H1 (cell line): ENCODE measurements around the gene MITF. TPM values are rescaled to one million over a fixed set of nuclear protein-coding genes. Genes with fewer than 3 reads are reported as not detected.

Source experiments
- CTCF ChIA-PET: fragments of 300-600 bp; sonication (Branson Sonifier 250); formaldehyde crosslinking; loops from one replicate; lab custom pipeline; 2021; ENCODE audit not compliant: partially characterized antibody; lab: Charles Lee
- POLR2A ChIA-PET: fragments of 300-600 bp; sonication (Branson Sonifier 250); formaldehyde crosslinking; loops from one replicate; lab custom pipeline; 2021; ENCODE audit warnings: inconsistent platforms; ENCODE audit not compliant: partially characterized antibody; lab: Charles Lee
- DNase-seq, 2 experiments: peaks; one replicate each; pipeline versions ENCODE4 v3.0.0 to v3.0.0-alpha.2; 2010 to 2022; ENCODE audit warnings: low spot score in 2 of 2, low read depth in 1 of 2, mixed read lengths in 1 of 2
- FAIRE-seq: peaks from 2 replicates; lab custom pipeline; 2011; peaks lifted over from hg19 to GRCh38; lab: Jason Lieb, UNC
- H2AFZ ChIP-seq: 2 replicates; pipeline ENCODE4 v1.8.1; 2012; ENCODE audit warnings: low read length, inconsistent platforms
- H2AK5ac ChIP-seq: 2 replicates; pipeline ENCODE4 v1.6.1; 2013; ENCODE audit warnings: low read depth, low read length
- H2BK120ac ChIP-seq: replicated peaks from 2 replicates; pipeline ENCODE3; 2013; ENCODE audit warnings: low read depth, low read length, inconsistent platforms
- H2BK12ac ChIP-seq: 2 replicates; pipeline ENCODE4 v1.6.1; 2013; ENCODE audit warnings: low read depth, low read length
- H2BK15ac ChIP-seq: 2 replicates; pipeline ENCODE4 v1.6.1; 2013; ENCODE audit warnings: low read length
- H2BK20ac ChIP-seq: 2 replicates; pipeline ENCODE4 v1.6.1; 2013; ENCODE audit warnings: low read length
- H2BK5ac ChIP-seq: 2 replicates; pipeline ENCODE4 v1.6.1; 2013; ENCODE audit warnings: low read depth, low read length
- H3K14ac ChIP-seq: 2 replicates; pipeline ENCODE4 v1.6.1; 2013; ENCODE audit warnings: inconsistent platforms; ENCODE audit not compliant: insufficient read length
- H3K18ac ChIP-seq: 2 replicates; pipeline ENCODE4 v1.6.1; 2013; ENCODE audit warnings: low read length; ENCODE audit errors: extremely low read depth
- H3K23ac ChIP-seq: 2 replicates; pipeline ENCODE4 v1.6.1; 2013; ENCODE audit warnings: inconsistent platforms; ENCODE audit not compliant: insufficient read length
- H3K23me2 ChIP-seq: 2 replicates; pipeline ENCODE4 v1.6.1; 2013; ENCODE audit warnings: low read depth, low read length
- H3K27ac ChIP-seq: 2 replicates; pipeline ENCODE4 v1.6.1; 2011; ENCODE audit warnings: low read depth, low read length, inconsistent platforms
- H3K27me3 ChIP-seq, 4 experiments: replicated peaks in 1 of 4; 1 replicate in 1 of 4; 2 replicates in 3 of 4; pipeline versions ENCODE4 v1.6.1 to v1.8.1; 2011 to 2013; ENCODE audit warnings: low read length in 3 of 4, mild to moderate bottlenecking in 3 of 4, inconsistent platforms in 2 of 4, mixed read lengths in 2 of 4, moderate library complexity in 1 of 4; ENCODE audit not compliant: control insufficient read depth in 3 of 4, insufficient read depth in 3 of 4; ENCODE audit errors: extremely low read depth in 1 of 4
- H3K36me3 ChIP-seq, 4 experiments: 2 replicates each; pipeline versions ENCODE4 v1.6.1 to v1.8.1; 2011 to 2013; ENCODE audit warnings: mild to moderate bottlenecking in 4 of 4, low read length in 3 of 4, moderate library complexity in 2 of 4, control low read depth in 1 of 4, inconsistent platforms in 1 of 4; ENCODE audit not compliant: insufficient read depth in 4 of 4, control insufficient read depth in 2 of 4
- H3K4ac ChIP-seq: replicated peaks from 2 replicates; pipeline ENCODE3; 2013; ENCODE audit warnings: low read length, low read depth, mixed read lengths, inconsistent platforms; ENCODE audit not compliant: insufficient read length
- H3K4me1 ChIP-seq, 4 experiments: replicated peaks in 1 of 4; 1 replicate in 1 of 4; 2 replicates in 3 of 4; pipeline versions ENCODE4 v1.6.1 to v1.8.1; 2011 to 2013; ENCODE audit warnings: low read length in 3 of 4, inconsistent platforms in 2 of 4, mixed read lengths in 1 of 4; ENCODE audit not compliant: insufficient read depth in 4 of 4, control insufficient read depth in 3 of 4
- H3K4me2 ChIP-seq, 2 experiments: 2 replicates each; pipeline versions ENCODE4 v1.6.1 to v1.8.1; 2011 to 2013; ENCODE audit warnings: low read depth in 2 of 2, low read length in 2 of 2, control low read depth in 1 of 2, inconsistent platforms in 1 of 2, mild to moderate bottlenecking in 1 of 2; ENCODE audit not compliant: insufficient read depth in 1 of 2
- H3K4me3 ChIP-seq, 4 experiments: fragments of 200-600, 300-600 bp in 1 of 4; sonication (generic), shearing (Covaris generic), sonication (Bioruptor Twin) in 1 of 4; 2 replicates each; pipeline versions ENCODE4 v1.5.1 to v1.8.1; 2011 to 2016; ENCODE audit warnings: low read length in 4 of 4, low read depth in 3 of 4, control low read depth in 2 of 4, inconsistent platforms in 2 of 4, mild to moderate bottlenecking in 2 of 4, mixed read lengths in 1 of 4, moderate library complexity in 1 of 4; ENCODE audit not compliant: insufficient read depth in 2 of 4; ENCODE audit errors: extremely low read depth in 1 of 4
- H3K56ac ChIP-seq: replicated peaks from 2 replicates; pipeline ENCODE3; 2013; ENCODE audit warnings: low read depth, mild to moderate bottlenecking, mixed read lengths, low read length, inconsistent platforms; ENCODE audit not compliant: insufficient read length
- H3K79me1 ChIP-seq: 2 replicates; pipeline ENCODE4 v1.6.1; 2013; ENCODE audit warnings: low read depth, low read length, control low read depth
- H3K79me2 ChIP-seq, 2 experiments: 2 replicates each; pipeline versions ENCODE4 v1.6.1 to v1.8.1; 2012 to 2013; ENCODE audit warnings: low read length in 2 of 2, mild to moderate bottlenecking in 2 of 2, inconsistent platforms in 1 of 2; ENCODE audit not compliant: insufficient read depth in 2 of 2, control insufficient read depth in 1 of 2
- H3K9ac ChIP-seq, 4 experiments: replicated peaks in 1 of 4; 1 replicate in 1 of 4; 2 replicates in 3 of 4; pipeline versions ENCODE4 v1.6.1 to v1.8.1; 2011 to 2013; ENCODE audit warnings: low read depth in 3 of 4, low read length in 3 of 4, control low read depth in 2 of 4, mild to moderate bottlenecking in 2 of 4, moderate library complexity in 2 of 4, inconsistent platforms in 1 of 4; ENCODE audit errors: extremely low read depth in 1 of 4
- H3K9me3 ChIP-seq, 2 experiments: 2 replicates each; pipeline versions ENCODE4 v1.6.1 to v1.8.1; 2012 to 2013; ENCODE audit warnings: mild to moderate bottlenecking in 2 of 2, moderate library complexity in 2 of 2, control low read depth in 1 of 2, inconsistent platforms in 1 of 2, low read depth in 1 of 2, low read length in 1 of 2, mixed read lengths in 1 of 2; ENCODE audit not compliant: insufficient read depth in 2 of 2
- H4K20me1 ChIP-seq, 2 experiments: replicated peaks in 1 of 2; 2 replicates each; pipeline versions ENCODE3 to v1.8.1; 2011 to 2013; ENCODE audit warnings: inconsistent platforms in 2 of 2, low read length in 2 of 2, mild to moderate bottlenecking in 1 of 2; ENCODE audit not compliant: insufficient read depth in 2 of 2, control insufficient read depth in 1 of 2
- H4K5ac ChIP-seq: 2 replicates; pipeline ENCODE4 v1.6.1; 2013; ENCODE audit warnings: low read length, low read depth, mixed read lengths, inconsistent platforms; ENCODE audit not compliant: insufficient read length
- H4K8ac ChIP-seq: 2 replicates; pipeline ENCODE4 v1.8.0; 2013; ENCODE audit warnings: mild to moderate bottlenecking, moderate library complexity, low read length, inconsistent platforms; ENCODE audit not compliant: insufficient read depth; ENCODE audit errors: extremely low read depth
- H4K91ac ChIP-seq: replicated peaks from 2 replicates; pipeline ENCODE3; 2013; ENCODE audit warnings: low read length, mixed read lengths, inconsistent platforms; ENCODE audit not compliant: insufficient read length
- CEBPB ChIP-seq: IDR thresholded peaks from 2 replicates; pipeline ENCODE4 v1.6.1; 2012; ENCODE audit warnings: low read depth, low read length
- CHD2 ChIP-seq: IDR thresholded peaks from 2 replicates; pipeline ENCODE4 v1.6.1; 2012; ENCODE audit warnings: low read length, improper control_type of control experiment
- FOSL1 ChIP-seq: IDR thresholded peaks from 2 replicates; pipeline ENCODE4 v1.6.1; 2011; ENCODE audit warnings: mild to moderate bottlenecking, low read depth, low read length, moderate library complexity; ENCODE audit not compliant: insufficient read depth
- HDAC2 ChIP-seq, 2 experiments: fragments of 300-600 bp in 1 of 2; sonication (generic) in 1 of 2; IDR thresholded peaks; 2 replicates each; pipeline ENCODE4 v1.6.1; 2011 to 2012; ENCODE audit warnings: low read depth in 2 of 2, low read length in 2 of 2, mild to moderate bottlenecking in 2 of 2, moderate library complexity in 2 of 2, borderline replicate concordance in 1 of 2, inconsistent platforms in 1 of 2
- POLR2AphosphoS5 ChIP-seq: IDR thresholded peaks from 2 replicates; pipeline ENCODE4 v1.6.1; 2011; ENCODE audit warnings: low read depth, low read length
- POU5F1 ChIP-seq: IDR thresholded peaks from 2 replicates; pipeline ENCODE4 v1.6.1; 2011; ENCODE audit warnings: low read depth, mild to moderate bottlenecking, low read length, moderate library complexity
- SAP30 ChIP-seq: fragments of 300-600 bp; sonication (generic); IDR thresholded peaks from 2 replicates; pipeline ENCODE4 v1.7.1; 2012; ENCODE audit warnings: low read length, moderate library complexity, mild to moderate bottlenecking, inconsistent platforms; ENCODE audit not compliant: insufficient read depth, insufficient replicate concordance
- SIRT6 ChIP-seq: IDR thresholded peaks from one replicate; pipeline ENCODE4 v1.7.1; 2012; ENCODE audit warnings: low read length, inconsistent platforms
- SRF ChIP-seq: IDR thresholded peaks from 2 replicates; pipeline ENCODE4 v1.6.1; 2011; ENCODE audit warnings: mild to moderate bottlenecking, low read depth, low read length, moderate library complexity
- TBP ChIP-seq: IDR thresholded peaks from 2 replicates; pipeline ENCODE4 v1.6.1; 2011; ENCODE audit warnings: low read depth, low read length, improper control_type of control experiment
- TEAD4 ChIP-seq: IDR thresholded peaks from 2 replicates; pipeline ENCODE4 v1.6.1; 2012; ENCODE audit warnings: low read depth, low read length, inconsistent platforms, mixed read lengths
- YY1 ChIP-seq: IDR thresholded peaks from 2 replicates; pipeline ENCODE4 v1.6.1; 2011; ENCODE audit warnings: low read depth, mild to moderate bottlenecking, low read length
- WGBS, 2 experiments: shearing (Covaris generic) in 1 of 2; methylation state at CpG; one replicate each; pipeline versions ENCODE4 v1.1.6 to v1.1.7; 2013 to 2015; ENCODE audit warnings: low lambda C conversion rate in 2 of 2, mixed read lengths in 2 of 2, inconsistent platforms in 1 of 2, low coverage in 1 of 2, missing lambda C conversion rate in 1 of 2; ENCODE audit not compliant: insufficient replicate concordance in 2 of 2, insufficient coverage in 1 of 2, insufficient read length in 1 of 2; ENCODE audit errors: extremely low coverage in 1 of 2, missing lambda C conversion rate in 1 of 2; 5-methylcytosine and 5-hydroxymethylcytosine counted together
- polyA plus RNA-seq, 7 experiments: library from polyadenylated mRNA; depleted of rRNA in 3 of 7; stranded (reverse) in 5 of 7; unstranded in 2 of 7; fragments of >200 nt in 5 of 7; fragments of 200-250 nt in 2 of 7; gene quantifications; 1 replicate in 5 of 7; 2 replicates in 1 of 7; 4 replicates in 1 of 7; pipeline versions ENCODE4 v1.2.1 to v1.2.3, GENCODE V29; 2011 to 2013; ENCODE audit warnings: missing spikeins in 2 of 7, mixed read lengths in 2 of 7
- total RNA-seq: library from RNA; stranded (reverse); fragmentation: NEBNext Ultra II Directional; extraction: Animal tissue kit (Norgen Biotek cat#: 25700); gene quantifications from 2 replicates; pipeline ENCODE4 v1.2.1, GENCODE V29; 2021
- TF ChIP-seq, protein P1 (sequence below): IDR thresholded peaks from 2 replicates; pipeline ENCODE4 v1.6.1; 2011; ENCODE audit warnings: low read depth, mild to moderate bottlenecking, low read length; ENCODE audit not compliant: insufficient read depth

MITF gene
- total and polyA plus RNA-seq, 2 of the 8 experiments (the other 6 are each of a cell fraction or from before 2014, with no cell fraction given) = 0.53 to 1.4 TPM

DNA sequence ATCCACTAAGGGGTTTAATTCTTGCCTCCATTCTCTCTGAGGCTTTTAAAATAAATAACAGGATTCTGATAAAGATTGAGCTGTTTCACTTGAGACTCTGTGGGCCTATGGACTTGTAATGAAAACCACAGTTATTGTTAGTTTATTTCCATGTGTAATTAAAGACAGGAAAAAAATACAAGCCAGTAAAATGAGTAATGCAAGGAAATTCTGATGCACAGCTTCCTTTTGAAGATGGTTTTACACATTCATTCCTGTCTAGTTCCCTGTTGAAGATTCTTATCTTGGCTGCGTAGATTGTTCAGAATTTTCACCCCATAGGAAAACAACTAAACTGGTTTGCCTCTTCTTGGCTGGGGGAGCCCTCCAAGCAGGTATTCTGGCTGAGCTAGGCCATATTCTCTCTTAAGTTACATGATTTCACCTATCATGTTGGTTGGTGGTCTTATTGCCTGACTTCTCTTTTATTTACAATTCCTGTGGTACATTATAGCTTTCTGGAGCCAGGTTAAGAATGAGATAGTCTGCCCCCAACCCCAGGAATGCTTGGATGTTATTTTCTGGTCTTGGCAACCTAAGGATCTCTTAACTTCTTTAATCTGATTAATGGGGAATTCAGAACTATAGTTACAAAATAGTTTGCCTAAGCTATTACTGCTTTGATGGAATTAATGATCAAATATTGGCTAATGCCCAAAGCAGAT lies 67.6 kb downstream of the MITF start:
- H3K79me1 ChIP-seq = no peaks in the 10 kb centered on the region
- no peaks in the 10 kb centered on the region for H3K36me3 ChIP-seq
- H2AFZ ChIP-seq = no peak overlapping the region
- H2BK5ac ChIP-seq = no peak overlapping the region
- ChIA-PET POLR2A (no interaction called here), CTCF (interaction anchor here (0.7 kb wide), 1 partner anchor 358 kb away, joined by 3 read pairs; no protein-coding TSS in a partner anchor)
- peaks cover 2% of the 10 kb centered on the region; the same call in 1 of the 2 replicates for H3K23me2 ChIP-seq
- H3K4me1 ChIP-seq = no peaks in the 10 kb centered on the region
- no peaks in the 10 kb centered on the region for H3K79me2 ChIP-seq
- no peaks in the 10 kb centered on the region for H3K9me3 ChIP-seq
- no peak overlapping the region for H4K91ac ChIP-seq
- H3K56ac ChIP-seq = no peak overlapping the region
- no peaks in the 10 kb centered on the region for H4K20me1 ChIP-seq
- H3K9ac ChIP-seq = no peak overlapping the region
- H4K8ac ChIP-seq = no peak overlapping the region
- H3K4me3 ChIP-seq = no peak overlapping the region
- FAIRE-seq (no peak), DNase-seq (no peak)
- H3K18ac ChIP-seq = no peak overlapping the region
- no peak overlapping the region for H2BK120ac ChIP-seq
- no peak overlapping the region for H3K23ac ChIP-seq
- no peak overlapping the region for H2BK20ac ChIP-seq
- no peak overlapping the region for H3K14ac ChIP-seq
- WGBS, 2 experiments = 95% methylated on average over 1 of the region's 1 CpG; no CpG with 5 or more reads in 1 of the 2 experiments
- H3K27me3 ChIP-seq = no peaks in the 10 kb centered on the region
- no peak overlapping the region for H2AK5ac ChIP-seq
- no peak overlapping the region for H2BK15ac ChIP-seq
- no peak overlapping the region for H4K5ac ChIP-seq
- no peak overlapping the region for H3K4ac ChIP-seq
- H3K27ac ChIP-seq = no peak overlapping the region
- no peak overlapping the region for H2BK12ac ChIP-seq
- no peak overlapping the region for H3K4me2 ChIP-seq
- TF ChIP-seq POU5F1 = no peak
- TF ChIP-seq FOSL1 = no peak
- no peak for TF ChIP-seq YY1
- TF ChIP-seq CEBPB = no peak
- no peak for TF ChIP-seq SIRT6
- TF ChIP-seq SAP30 = no peak
- TF ChIP-seq SRF = no peak
- no peak for TF ChIP-seq CHD2
- no peak for TF ChIP-seq TBP
- TF ChIP-seq, protein P1, sequence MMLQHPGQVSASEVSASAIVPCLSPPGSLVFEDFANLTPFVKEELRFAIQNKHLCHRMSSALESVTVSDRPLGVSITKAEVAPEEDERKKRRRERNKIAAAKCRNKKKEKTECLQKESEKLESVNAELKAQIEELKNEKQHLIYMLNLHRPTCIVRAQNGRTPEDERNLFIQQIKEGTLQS = no peak
- TF ChIP-seq TEAD4 = no peak
- no peak for TF ChIP-seq HDAC2 (IDR thresholded peaks at IDR 0.05; ENCODE audit: borderline replicate concordance in 1 of 2, low read depth in 2 of 2, low read length in 2 of 2)
- TF ChIP-seq POLR2AphosphoS5 = no peak
